Measurements from ENCODE around the gene TIAM2. TPM values are rescaled to one million over a fixed set of nuclear protein-coding genes. Genes with fewer than 3 reads are reported as not detected.
"Not testable (repeated sequence)": the region's sequence is repeated elsewhere in the genome, so short reads cannot be mapped to it uniquely, and the experiment has no call there.

TIAM2 gene
- polyA plus RNA-seq, 4 donors, result 7.8 to 34.4 (median 17.3) TPM

DNA sequence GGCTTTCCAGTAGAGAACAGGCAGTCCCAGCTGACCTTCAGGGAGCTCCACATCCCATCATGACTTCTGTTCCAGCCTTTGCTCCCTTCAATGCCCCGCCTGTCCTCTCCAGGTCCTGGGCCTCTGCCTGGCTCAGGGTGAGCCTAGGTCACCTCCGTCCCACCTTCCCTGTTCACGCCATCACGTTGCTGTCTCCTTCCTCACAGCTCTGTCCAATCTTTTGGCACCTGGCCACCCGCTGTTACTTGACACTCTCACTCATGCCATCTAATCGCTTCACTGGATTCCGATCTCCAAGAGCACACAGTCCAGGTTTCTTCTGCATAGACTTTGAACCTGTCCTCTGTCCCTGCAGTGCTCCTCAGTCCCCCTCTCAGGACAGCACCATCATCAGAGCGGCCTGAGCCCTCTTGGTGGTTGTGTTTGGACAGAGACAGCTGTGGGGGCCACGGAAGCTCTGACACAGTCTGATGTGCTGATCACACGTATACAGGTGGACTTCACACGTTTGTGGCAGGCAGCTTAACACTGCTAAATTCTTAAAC is 34.7 kb upstream of the TIAM2 start:
- 24 to 68% (median 44%) methylated on average over 11 of the region's 11 CpGs for WGBS, 3 donors
- Histone ChIP-seq H3K36me3 (ENCODE audit: control insufficient read depth in 3 of 3, insufficient read depth in 2 of 3, low read depth in 1 of 3, low read length in 3 of 3) (peaks cover 0 to 5% (median 2%) of the 10 kb centered on the region in 3 donors), H3K27me3 (ENCODE audit: control insufficient read depth in 3 of 3, insufficient read depth in 3 of 3, low read length in 3 of 3) (no peaks in the 10 kb centered on the region), H3K9me3 (ENCODE audit: control insufficient read depth in 2 of 2, insufficient read depth in 1 of 2, low read depth in 1 of 2, low read length in 1 of 2) (no peaks in the 10 kb centered on the region), H3K4me1 (ENCODE audit: control insufficient read depth in 3 of 3, insufficient read depth in 2 of 3, low read depth in 1 of 3, low read length in 2 of 3) (peaks cover 2 to 24% (median 3%) of the 10 kb centered on the region in 3 donors), H3K4me3 (ENCODE audit: low read depth in 1 of 3, low read length in 3 of 3) (no peak overlapping the region), H3K27ac (ENCODE audit: low read depth in 1 of 3, low read length in 2 of 3) (peak overlapping the region; percentile 71 to 81 (median 80))
- DNase-seq (peak; percentile 87 to 99), FAIRE-seq (no peak)

DNA sequence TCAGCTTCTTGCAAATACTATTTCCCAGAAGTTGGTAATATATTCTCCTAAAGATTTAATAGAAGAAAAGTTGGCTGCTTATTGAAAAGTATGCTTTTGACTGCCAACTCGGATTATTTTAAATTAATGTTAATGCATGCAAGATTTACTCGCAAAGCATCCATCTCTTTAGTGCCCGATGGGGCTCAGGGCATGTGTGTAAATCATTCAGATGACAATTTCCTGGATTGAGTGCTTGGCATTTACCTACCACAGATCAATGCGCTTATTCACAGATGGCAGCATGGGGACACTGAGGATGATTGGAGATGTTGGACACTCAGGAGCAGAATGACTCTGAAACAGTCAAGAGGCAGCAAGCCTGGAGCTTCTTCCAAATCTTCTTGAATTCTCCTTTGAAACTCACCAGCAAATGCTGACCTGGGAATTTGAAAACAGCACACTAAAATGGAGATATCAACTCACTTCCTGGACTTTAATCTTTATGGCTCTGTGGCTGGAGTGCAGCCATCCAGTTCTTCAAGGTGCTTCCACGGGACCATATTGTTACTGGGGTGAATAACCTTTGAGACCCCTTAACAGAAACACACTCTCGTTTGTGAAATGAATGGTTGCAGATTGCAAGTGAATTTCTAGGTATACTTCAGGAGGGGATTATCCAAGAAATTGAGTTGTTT is 34.1 kb upstream of the TIAM2 start:
- peak; percentile 76 to 89 for DNase-seq
- H3K27ac ChIP-seq (ENCODE audit: low read depth in 1 of 3, low read length in 2 of 3), result peak overlapping the region; percentile 53 to 80 (median 78)
- WGBS, 3 donors, result 22 to 67% (median 38%) methylated on average over 6 of the region's 6 CpGs
- no peaks in the 10 kb centered on the region for H3K27me3 ChIP-seq (ENCODE audit: control insufficient read depth in 3 of 3, insufficient read depth in 3 of 3, low read length in 3 of 3)
- H3K9me3 ChIP-seq (ENCODE audit: control insufficient read depth in 2 of 2, insufficient read depth in 1 of 2, low read depth in 1 of 2, low read length in 1 of 2), result no peaks in the 10 kb centered on the region
- H3K4me3 ChIP-seq (ENCODE audit: low read depth in 1 of 3, low read length in 3 of 3), result no peak overlapping the region
- no peak for FAIRE-seq
- H3K4me1 ChIP-seq (ENCODE audit: control insufficient read depth in 3 of 3, insufficient read depth in 2 of 3, low read depth in 1 of 3, low read length in 2 of 3), result peaks cover 2 to 24% (median 3%) of the 10 kb centered on the region in 3 donors
- H3K36me3 ChIP-seq (ENCODE audit: control insufficient read depth in 3 of 3, insufficient read depth in 2 of 3, low read depth in 1 of 3, low read length in 3 of 3), result peaks cover 0 to 2% (median 2%) of the 10 kb centered on the region in 3 donors

DNA sequence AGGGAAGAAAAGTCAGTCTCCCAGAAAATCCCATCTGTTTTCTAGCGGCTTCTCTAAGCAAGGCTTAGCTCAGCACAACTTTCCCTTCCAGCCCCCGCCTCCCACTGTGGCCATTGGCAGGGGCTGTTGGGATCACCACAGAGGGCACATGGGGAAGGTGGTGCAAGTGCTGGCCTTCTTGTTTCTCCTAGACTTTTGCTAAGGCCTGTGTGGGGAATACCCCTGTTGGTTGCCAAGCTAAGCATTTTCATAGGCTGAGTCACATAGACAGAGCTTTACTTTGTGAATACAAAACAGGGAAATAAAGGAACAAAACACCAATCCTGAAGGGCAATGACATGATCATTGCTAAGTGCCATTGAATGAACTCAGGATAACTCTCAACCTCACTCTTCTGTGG is 32.4 kb upstream of the TIAM2 start:
- no peak overlapping the region for H3K4me3 ChIP-seq (ENCODE audit: low read depth in 1 of 3, low read length in 3 of 3)
- peaks cover 0 to 9% of the 10 kb centered on the region in 2 donors for H3K9me3 ChIP-seq (ENCODE audit: control insufficient read depth in 2 of 2, insufficient read depth in 1 of 2, low read depth in 1 of 2, low read length in 1 of 2)
- H3K36me3 ChIP-seq (ENCODE audit: control insufficient read depth in 3 of 3, insufficient read depth in 2 of 3, low read depth in 1 of 3, low read length in 3 of 3), result peaks cover 0 to 2% (median 0%) of the 10 kb centered on the region in 3 donors
- FAIRE-seq (no peak), DNase-seq (peak in 1 of 2 donors; percentile 9)
- peaks cover 2 to 24% (median 3%) of the 10 kb centered on the region in 3 donors for H3K4me1 ChIP-seq (ENCODE audit: control insufficient read depth in 3 of 3, insufficient read depth in 2 of 3, low read depth in 1 of 3, low read length in 2 of 3)
- H3K27me3 ChIP-seq (ENCODE audit: control insufficient read depth in 3 of 3, insufficient read depth in 3 of 3, low read length in 3 of 3), result no peaks in the 10 kb centered on the region
- H3K27ac ChIP-seq (ENCODE audit: low read depth in 1 of 3, low read length in 2 of 3), result peak overlapping the region in 2 of 3 donors; percentile 71 to 80
- 93 to 98% (median 96%) methylated on average over 2 of the region's 2 CpGs for WGBS, 3 donors

DNA sequence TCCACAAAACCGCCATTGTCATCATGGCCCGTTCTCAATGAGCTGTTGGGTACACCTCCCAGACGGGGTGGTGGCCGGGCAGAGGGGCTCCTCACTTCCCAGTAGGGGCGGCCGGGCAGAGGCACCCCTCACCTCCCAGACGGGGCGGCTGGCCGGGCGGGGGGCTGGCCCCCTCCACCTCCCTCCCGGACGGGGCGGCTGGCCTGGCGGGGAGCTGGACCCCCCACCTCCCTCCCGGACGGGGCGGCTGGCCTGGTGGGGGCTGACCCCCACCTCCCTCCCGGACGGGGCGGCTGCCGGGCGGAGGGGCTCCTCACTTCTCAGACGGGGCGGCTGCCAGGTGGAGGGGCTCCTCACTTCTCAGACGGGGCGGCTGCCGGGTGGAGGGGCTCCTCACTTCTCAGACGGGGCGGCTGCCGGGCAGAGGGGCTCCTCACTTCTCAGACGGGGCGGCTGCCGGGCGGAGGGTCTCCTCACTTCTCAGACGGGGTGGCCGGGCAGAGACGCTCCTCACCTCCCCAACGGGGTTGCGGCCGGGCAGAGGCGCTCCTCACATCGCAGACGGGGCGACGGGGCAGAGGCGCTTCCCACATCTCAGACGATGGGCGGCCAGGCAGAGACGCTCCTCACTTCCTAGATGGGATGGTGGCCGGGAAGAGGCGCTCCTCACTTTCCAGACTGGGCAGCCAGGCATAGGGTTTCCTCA is 28.9 kb upstream of the TIAM2 start:
- FAIRE-seq; H3K27ac ChIP-seq (ENCODE audit: low read depth in 1 of 3, low read length in 2 of 3); H3K4me3 ChIP-seq (ENCODE audit: low read depth in 1 of 3, low read length in 3 of 3); H3K27me3 ChIP-seq (ENCODE audit: control insufficient read depth in 3 of 3, insufficient read depth in 3 of 3, low read length in 3 of 3); H3K9me3 ChIP-seq (ENCODE audit: control insufficient read depth in 2 of 2, insufficient read depth in 1 of 2, low read depth in 1 of 2, low read length in 1 of 2); H3K36me3 ChIP-seq (ENCODE audit: control insufficient read depth in 3 of 3, insufficient read depth in 2 of 3, low read depth in 1 of 3, low read length in 3 of 3); DNase-seq: not testable (repeated sequence)
- peaks cover 0 to 23% (median 6%) of the 10 kb centered on the region in 3 donors for H3K4me1 ChIP-seq (ENCODE audit: control insufficient read depth in 3 of 3, insufficient read depth in 2 of 3, low read depth in 1 of 3, low read length in 2 of 3)
- 96 to 99% (median 97%) methylated on average over 17 to 49 of the region's 51 CpGs for WGBS, 3 donors

DNA sequence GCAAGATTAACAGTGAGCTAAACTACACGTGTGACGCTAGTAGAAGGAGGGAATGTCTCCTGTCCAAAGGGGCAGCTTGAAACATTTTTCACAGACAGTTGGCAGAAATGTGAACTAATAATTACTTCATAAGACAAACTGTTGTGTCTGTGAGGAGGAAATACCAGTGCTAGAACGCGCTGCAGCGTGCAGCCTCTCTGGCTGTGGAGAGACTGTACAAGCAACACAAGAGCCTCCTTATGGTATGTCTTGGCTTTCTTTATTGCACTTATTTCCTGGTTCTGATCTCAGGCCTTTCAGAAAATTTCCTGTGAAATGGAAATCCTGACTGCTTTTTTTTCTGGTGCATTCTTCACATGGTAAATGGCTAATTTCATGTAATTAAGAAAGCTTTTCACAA is 25.3 kb upstream of the TIAM2 start:
- peaks cover 0 to 11% (median 3%) of the 10 kb centered on the region in 3 donors for H3K4me1 ChIP-seq (ENCODE audit: control insufficient read depth in 3 of 3, insufficient read depth in 2 of 3, low read depth in 1 of 3, low read length in 2 of 3)
- DNase-seq (peak; percentile 28 to 37), FAIRE-seq (no peak)
- no peaks in the 10 kb centered on the region for H3K27me3 ChIP-seq (ENCODE audit: control insufficient read depth in 3 of 3, insufficient read depth in 3 of 3, low read length in 3 of 3)
- peaks cover 0 to 9% of the 10 kb centered on the region in 2 donors for H3K9me3 ChIP-seq (ENCODE audit: control insufficient read depth in 2 of 2, insufficient read depth in 1 of 2, low read depth in 1 of 2, low read length in 1 of 2)
- H3K27ac ChIP-seq (ENCODE audit: low read depth in 1 of 3, low read length in 2 of 3), result no peak overlapping the region
- 54 to 79% (median 60%) methylated on average over 5 of the region's 5 CpGs for WGBS, 3 donors
- no peaks in the 10 kb centered on the region for H3K36me3 ChIP-seq (ENCODE audit: control insufficient read depth in 3 of 3, insufficient read depth in 2 of 3, low read depth in 1 of 3, low read length in 3 of 3)
- no peak overlapping the region for H3K4me3 ChIP-seq (ENCODE audit: low read depth in 1 of 3, low read length in 3 of 3)

DNA sequence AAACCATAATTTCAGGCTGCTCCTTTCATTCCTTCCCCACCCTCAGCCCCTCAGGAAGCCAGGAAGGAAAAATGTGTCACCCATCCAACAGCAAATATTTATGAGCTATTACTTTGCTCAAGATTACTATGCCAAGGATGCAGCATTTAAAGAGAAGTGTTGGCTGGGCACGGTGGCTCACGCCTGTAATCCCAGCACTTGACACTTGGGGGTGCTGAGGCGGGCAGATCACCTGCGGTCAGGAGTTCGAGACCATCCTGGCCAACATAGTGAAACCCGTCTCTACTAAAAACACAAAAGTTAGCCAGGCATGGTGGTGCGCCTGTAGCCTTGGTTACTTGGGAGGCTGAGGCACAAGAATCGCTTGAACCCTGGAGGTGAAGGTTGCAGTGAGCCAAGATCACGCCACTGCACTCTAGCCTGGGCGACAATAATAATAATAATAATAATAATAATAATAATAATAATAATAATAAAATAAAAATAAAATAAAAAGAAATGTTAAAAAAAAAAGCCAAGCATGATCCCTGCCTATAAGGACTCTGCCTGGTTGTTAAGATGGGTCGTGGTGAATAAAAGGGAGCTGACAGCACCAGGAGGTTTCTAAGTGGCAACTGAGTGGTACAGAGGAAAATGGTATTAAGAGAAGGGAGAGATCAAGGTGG is 20.5 kb upstream of the TIAM2 start:
- FAIRE-seq, result no peak
- 87 to 90% (median 89%) methylated on average over 11 of the region's 11 CpGs for WGBS, 3 donors
- no peaks in the 10 kb centered on the region for H3K36me3 ChIP-seq (ENCODE audit: control insufficient read depth in 3 of 3, insufficient read depth in 2 of 3, low read depth in 1 of 3, low read length in 3 of 3)

DNA sequence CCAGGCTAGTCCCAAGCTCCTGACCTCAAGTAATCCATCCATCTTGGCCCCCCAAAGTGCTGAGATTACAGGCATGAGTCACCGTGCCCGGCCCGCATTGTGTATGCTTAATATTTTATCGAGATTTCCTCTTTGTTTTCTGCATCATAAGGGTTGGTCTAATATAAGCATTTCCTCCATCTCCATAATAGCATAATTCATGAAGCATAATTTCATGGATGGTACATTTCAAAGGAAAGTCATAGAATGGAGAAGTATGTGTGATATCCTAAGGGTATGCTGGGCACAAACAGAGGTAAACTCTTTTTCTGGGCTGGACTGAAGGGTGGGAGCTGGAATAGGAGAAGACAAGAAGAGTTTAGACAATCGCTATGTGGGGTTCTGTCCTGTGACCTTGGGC is 17.5 kb upstream of the TIAM2 start:
- DNase-seq, result no peak
- no peak overlapping the region for H3K4me3 ChIP-seq (ENCODE audit: low read depth in 1 of 3, low read length in 3 of 3)
- WGBS, 3 donors, result 87 to 95% (median 95%) methylated on average over 5 of the region's 5 CpGs
- peaks cover 0 to 10% (median 0%) of the 10 kb centered on the region in 3 donors for H3K4me1 ChIP-seq (ENCODE audit: control insufficient read depth in 3 of 3, insufficient read depth in 2 of 3, low read depth in 1 of 3, low read length in 2 of 3)
- FAIRE-seq, result no peak
- peaks cover 0 to 11% of the 10 kb centered on the region in 2 donors for H3K9me3 ChIP-seq (ENCODE audit: control insufficient read depth in 2 of 2, insufficient read depth in 1 of 2, low read depth in 1 of 2, low read length in 1 of 2)
- no peaks in the 10 kb centered on the region for H3K36me3 ChIP-seq (ENCODE audit: control insufficient read depth in 3 of 3, insufficient read depth in 2 of 3, low read depth in 1 of 3, low read length in 3 of 3)
- no peak overlapping the region for H3K27ac ChIP-seq (ENCODE audit: low read depth in 1 of 3, low read length in 2 of 3)
- no peaks in the 10 kb centered on the region for H3K27me3 ChIP-seq (ENCODE audit: control insufficient read depth in 3 of 3, insufficient read depth in 3 of 3, low read length in 3 of 3)

More for the DNA sequence above, 20.5 kb upstream of the TIAM2 start:
- Histone ChIP-seq H3K27ac (ENCODE audit: low read depth in 1 of 3, low read length in 2 of 3) (no peak overlapping the region), H3K9me3 (ENCODE audit: control insufficient read depth in 2 of 2, insufficient read depth in 1 of 2, low read depth in 1 of 2, low read length in 1 of 2) (peaks cover 0 to 4% of the 10 kb centered on the region in 2 donors), H3K4me1 (ENCODE audit: control insufficient read depth in 3 of 3, insufficient read depth in 2 of 3, low read depth in 1 of 3, low read length in 2 of 3) (peaks cover 0 to 4% (median 3%) of the 10 kb centered on the region in 3 donors), H3K27me3 (ENCODE audit: control insufficient read depth in 3 of 3, insufficient read depth in 3 of 3, low read length in 3 of 3) (no peaks in the 10 kb centered on the region), H3K4me3 (ENCODE audit: low read depth in 1 of 3, low read length in 3 of 3) (no peak overlapping the region)
- no peak for DNase-seq
